SU-DHL-6 (cell line): ENCODE measurements around the gene SOX6.

Source experiments
- CTCF ChIP-seq: fragments of 200-600 bp; sonication (generic); IDR thresholded peaks from one replicate; pipeline ENCODE4 v1.5.1; 2017; ENCODE audit warnings: antibody characterized with exemption, mild to moderate bottlenecking, low read length, moderate library complexity; ENCODE audit not compliant: insufficient read depth, poor library complexity, severe bottlenecking
- EZH2phosphoT487 ChIP-seq: fragments of 200-600 bp; sonication (generic), shearing (Covaris generic); conservative IDR thresholded peaks from 2 replicates; pipeline ENCODE4 v1.6.1; 2018; ENCODE audit warnings: mild to moderate bottlenecking, antibody characterized with exemption, low read length, moderate library complexity, mixed read lengths

- TF ChIP-seq CTCF (no peak), EZH2phosphoT487 (no peak)
These were observed 18.7 kb downstream of the SOX6 start for GRCh38 chr11:16337421-16338213.
